ENCODE data around the gene WFDC1.

The WFDC1 gene, protein sequence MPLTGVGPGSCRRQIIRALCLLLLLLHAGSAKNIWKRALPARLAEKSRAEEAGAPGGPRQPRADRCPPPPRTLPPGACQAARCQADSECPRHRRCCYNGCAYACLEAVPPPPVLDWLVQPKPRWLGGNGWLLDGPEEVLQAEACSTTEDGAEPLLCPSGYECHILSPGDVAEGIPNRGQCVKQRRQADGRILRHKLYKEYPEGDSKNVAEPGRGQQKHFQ

DNA sequence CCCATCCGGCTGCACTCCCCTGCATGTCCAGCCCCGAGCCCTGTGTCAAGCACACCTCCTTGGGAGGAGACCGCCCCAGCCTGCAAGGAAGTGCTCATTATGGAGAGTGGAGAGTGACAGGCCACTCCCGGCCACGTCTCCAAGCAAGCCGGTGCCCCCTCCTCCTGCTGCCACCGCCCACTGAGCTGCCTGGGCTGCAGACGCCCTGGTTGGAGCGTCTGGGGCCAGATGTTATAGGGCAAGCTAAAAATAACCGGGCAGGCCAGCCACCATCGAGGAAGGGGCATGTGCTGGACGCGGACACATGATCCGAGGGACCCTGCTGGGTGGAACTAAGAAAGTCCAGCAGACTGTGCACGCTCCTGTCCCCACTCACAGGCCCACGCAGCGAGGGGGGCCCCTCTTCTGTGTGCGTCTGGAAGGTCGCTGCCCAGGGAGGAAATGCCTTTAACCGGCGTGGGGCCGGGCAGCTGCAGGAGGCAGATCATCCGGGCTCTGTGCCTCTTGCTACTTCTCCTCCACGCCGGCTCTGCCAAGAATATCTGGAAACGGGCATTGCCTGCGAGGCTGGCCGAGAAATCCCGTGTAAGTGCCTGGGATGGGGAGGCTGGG is at the start of gene WFDC1:
TSS of gene WFDC1 (plus strand) at position 348 of the 612 bp plus-strand sequence. CDS start at position 442, 94 bp downstream.
- DNase-seq (ENCODE audit: low read depth): no peak

DNA sequence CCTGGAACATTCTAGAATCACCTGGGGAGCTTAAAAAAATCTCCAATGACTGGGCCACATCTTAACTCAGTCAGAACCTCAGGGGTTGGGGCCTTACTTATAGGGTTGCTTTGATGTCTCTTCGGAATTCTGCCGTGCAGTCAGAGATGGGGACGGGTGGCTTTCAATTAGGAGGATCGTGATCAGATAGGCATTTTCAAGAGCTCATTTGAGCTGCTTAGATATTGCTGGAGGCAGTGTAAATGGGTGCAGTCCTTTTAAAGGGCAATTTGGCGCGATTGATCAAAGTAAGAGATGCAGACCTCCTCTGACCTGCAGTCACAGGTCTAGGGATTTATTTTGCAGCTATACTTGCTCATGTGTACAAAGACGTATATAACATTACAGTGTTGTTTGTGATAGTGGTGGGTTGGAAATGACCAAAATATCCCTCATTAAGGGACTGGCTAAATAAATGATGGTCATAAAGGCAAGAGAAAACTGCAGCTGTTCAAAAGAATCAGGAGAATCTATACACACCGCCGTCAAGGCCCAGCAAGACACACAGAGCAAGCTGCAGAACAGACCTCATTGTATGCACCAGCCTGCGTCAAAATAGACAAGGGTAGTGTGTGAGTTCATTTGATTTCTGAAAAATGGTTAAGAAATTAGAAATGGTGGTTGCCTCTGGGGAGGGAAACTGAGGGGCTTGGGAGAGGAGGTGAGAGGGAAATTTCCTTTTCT is 48.6 kb upstream of the WFDC1 start:
- no peak for DNase-seq (ENCODE audit: low read depth)

DNA sequence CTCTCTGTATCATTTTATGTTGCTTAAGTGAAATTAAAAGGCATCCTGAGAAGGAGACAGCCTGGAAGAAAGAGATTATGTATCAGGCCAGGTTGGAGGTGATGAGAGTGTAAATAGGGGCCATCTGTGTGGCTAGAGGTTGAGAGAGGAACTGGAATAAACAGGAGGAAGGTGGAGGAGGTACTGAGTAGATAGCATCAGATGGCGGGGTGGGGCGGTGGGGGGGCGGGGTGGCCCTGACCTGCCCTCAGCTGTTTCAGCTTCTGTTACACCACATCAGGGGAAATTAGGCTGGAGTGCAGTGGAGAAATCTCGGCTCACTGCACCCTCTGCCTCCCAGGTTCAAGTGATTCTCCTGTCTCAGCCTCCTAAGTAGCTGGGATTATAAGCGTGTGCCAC is 48.0 kb upstream of the WFDC1 start:
- DNase-seq (ENCODE audit: low read depth): no peak

DNA sequence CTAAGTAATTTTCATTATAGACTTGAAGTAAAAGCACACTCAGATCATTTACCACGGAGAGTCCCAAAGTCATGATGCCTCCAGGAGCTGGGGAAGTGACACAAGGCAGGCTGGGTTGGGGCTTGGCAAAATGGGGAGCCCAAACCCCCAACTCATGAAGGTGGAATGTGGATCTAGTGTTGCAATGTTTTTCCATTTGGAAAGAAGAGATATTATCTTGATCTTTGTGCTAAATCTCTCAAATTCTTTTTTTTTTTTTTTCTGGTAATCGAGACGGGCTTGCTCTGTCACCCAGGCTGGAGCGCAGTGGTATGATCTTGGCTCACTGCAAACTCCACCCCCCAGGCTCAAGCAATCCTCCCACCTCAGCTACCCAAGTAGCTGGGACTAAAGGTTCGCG is 47.3 kb upstream of the WFDC1 start:
- DNase-seq (ENCODE audit: low read depth): no peak

DNA sequence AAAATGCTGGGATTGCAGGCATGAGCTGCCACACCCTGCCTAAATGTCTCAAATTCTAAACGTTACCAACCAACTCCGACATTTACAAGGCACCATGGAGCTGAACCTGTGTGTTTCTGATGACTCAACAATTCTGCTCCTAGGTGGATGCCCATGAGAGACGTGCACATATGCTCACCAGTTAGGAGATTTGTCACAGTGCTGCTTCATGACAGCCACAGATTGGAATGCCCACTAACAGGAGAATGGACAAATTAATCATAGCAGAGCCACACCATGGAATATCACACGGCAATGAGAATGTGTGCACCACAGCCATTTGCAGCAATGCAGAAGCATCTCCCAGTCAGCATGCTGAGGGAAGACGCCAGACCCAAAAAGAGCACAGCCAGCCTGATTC is 46.8 kb upstream of the WFDC1 start:
- no peak for DNase-seq (ENCODE audit: low read depth)

DNA sequence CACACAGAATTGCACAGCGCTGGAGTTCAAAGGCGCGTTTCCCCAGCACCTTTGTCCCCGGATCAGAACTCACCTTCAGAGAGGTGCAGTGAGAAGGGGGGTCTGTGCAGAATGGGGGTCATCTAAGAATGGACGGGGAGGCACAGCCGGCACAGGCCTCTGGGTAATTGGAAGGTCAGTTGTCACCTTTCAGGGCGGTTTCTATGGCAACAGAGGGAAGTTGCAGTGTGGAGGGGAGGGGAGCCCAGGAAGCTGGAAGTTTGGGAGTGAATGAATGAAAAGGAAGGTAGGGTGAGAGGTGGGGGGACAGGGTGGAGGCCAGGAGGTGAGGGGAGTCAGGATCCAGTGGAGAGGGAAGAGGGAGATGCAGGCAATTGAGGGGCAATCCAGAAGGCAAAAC is 42.5 kb upstream of the WFDC1 start:
- no peak for DNase-seq (ENCODE audit: low read depth)

DNA sequence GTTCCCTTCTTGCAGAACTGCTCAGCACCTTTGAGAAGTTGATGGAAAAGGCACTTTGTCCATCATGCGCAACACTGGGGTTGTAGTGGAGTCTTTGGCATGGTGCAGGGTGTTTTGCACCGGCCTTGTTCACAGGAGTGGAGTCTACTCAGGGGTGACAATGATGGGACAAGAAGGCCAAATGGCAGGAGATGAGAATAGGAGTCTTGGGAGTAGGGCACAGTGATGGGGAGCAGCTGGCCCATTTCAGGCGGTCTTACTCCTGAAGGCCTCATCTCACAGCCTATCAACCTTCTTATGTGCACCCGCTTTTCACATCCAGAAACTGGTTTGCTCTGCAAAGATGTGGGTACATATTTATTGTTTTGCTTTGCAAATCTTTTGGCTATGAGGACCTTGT is 41.5 kb upstream of the WFDC1 start:
- no peak for DNase-seq (ENCODE audit: low read depth)

DNA sequence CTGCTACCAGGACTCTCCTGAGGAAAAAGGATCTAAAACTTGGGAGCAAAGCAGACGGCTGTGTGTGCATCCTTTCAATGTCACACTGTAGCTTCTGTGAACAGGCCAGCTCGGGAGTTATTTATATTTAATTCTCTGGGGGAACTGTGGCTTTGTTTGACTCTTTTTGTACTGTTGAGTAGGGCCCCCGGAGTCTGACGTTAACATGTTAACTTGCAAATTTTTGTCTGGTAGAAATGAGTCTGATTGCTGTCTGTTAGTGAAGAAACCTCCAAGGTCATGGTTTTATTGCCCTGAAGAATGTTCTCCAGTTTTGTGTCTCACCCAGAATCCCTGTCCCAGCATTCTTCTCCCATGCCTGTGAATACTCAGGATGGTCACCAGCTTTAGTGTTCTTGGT is 40.6 kb upstream of the WFDC1 start:
- no peak for DNase-seq (ENCODE audit: low read depth)

DNA sequence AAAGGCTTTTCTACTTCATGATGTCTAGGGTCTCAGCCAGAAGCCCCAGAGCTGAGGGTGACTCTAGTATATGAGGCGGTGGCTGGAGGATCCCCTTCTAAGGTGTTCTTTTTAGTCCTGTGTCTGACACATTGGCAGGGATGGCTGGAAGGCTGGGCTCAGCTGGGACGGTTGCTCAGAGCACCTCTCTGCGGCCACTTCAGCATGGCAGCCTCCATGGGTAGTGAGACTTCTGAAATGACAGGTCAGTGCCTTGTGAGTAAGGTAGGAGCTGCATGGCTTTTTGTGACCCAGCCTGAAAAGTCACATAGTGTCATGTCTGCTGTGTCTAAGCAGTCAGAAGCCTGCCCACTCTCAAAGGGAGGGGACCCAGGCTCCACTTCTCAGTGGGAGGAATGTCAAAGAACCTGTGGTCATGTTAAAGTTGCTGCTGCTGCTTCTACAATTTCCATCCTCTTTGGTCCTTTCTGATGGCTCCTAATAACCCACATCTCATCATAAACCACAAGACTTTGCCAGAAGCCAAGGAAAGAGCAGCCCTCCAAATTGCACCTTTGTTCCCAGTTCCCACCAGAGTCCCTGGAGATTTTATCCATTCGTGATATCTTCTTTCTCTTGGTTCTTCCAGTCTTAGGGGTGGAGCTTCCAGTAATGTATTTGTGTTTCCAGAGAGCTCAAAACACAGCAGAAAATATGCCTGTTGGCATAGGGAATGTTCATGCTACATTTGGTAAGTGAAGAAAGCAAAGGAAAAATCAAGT is 39.4 kb upstream of the WFDC1 start:
- no peak for DNase-seq (ENCODE audit: low read depth)

DNA sequence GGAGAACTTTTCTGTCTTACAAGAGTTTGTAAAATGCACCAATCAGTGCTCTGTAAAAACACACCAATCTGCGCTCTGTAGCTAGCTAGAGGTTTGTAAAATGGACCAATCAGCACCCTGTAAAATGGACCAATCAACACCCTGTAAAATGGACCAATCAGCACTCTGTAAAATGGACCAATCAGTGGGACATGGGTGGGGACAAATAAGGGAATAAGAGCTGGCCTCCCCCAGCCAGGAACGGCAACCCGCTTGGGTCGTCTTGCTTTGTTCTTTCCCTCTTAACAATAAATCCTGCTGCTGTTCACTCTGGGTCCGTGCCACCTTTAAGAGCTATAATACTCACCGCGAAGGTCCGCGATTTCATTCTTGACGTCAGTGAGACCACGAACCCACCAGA is 36.4 kb upstream of the WFDC1 start:
- no peak for DNase-seq (ENCODE audit: low read depth)

DNA sequence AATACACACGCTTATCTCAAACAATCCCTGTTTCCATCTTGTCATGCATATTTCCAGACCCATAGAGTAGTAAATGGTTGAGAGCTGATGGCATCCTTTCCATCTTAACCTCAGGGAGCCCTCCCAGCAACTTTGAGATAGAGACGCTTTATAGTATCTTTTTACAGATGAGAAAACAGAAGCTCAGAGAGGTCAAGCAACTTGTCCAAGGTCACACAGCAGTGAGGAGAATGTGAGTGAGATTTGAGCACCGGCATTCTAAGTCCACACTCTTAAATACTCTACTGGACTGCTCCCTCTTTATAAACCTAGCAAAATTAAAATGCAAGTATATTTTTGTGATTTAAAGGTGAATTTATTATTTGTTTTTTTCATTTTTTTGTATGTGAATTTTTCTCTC is 35.0 kb upstream of the WFDC1 start:
- no peak for DNase-seq (ENCODE audit: low read depth)

DNA sequence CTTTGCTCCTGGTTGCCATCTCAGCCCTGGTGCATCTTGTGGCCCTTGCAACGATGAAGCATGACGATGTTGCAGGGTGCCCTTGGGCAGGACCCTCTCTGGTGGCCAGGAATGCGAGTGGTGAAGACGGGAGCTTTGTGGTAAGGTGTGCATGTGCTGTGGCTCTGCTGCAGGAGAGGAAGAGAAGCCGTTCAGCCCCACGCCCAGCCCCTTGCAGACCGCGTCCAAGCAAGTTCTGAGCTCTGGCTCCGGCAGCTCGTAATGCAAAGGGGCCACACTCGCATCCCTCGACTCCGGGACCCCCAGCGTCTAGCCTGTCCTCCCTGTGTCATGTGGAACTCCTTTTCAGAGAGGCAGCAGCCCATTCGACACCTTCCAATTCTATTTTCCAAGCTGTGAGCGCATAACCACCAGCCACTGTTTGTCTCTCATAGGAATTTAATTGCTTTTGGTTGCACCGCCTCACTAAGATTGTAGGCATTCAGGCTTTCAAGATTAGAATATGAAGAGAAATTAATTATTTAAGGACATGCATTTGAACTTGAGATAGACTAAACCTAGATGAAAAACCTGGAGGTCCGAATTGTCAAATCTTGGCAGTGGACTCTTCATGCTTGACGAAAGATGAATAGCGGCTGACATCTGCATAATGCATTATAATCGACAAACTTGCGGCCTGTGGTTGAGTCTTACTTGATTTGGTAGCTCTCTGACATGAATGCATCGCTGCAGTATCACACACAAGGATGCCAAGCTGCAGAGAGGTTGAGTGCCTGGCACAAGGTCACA is 33.7 kb upstream of the WFDC1 start:
- no peak for DNase-seq (ENCODE audit: low read depth)

DNA sequence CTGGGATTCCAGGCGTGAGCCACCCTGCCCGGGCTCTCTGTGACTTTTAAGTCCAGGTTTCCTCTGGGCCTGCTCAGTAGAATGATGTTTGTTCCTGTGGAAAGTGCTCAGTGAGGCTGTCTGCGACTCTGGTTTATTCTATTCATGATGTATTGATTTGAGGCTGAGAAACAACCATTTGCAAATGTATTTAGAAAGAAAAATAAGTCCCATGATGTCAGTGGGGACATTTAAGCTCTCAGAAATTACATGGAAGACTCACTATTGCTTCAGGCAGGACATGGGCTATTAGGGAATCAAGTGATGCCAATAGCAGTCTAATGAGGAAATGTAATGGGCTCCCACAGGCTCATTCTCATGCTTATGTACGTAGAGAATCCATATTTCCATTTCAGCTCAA is 32.6 kb upstream of the WFDC1 start:
- no peak for DNase-seq (ENCODE audit: low read depth)

DNA sequence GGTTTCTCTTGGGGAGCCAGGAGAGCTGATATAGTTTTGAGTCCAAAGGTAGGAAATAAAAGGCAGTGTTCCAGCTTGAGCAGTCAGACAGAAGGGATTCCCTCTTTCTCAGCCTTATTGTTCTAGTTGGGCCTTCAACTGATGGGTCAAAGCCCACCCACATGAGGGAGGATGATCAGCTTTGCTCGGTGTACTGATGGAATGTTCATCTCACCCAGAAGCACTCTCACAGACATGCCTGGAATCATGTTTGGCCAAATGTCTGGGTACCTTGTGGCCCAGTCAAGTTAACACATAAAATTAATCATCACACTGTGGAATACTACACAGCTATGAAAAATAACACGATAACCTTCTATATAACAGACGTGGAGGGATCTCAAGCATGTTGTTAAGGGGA is 31.7 kb upstream of the WFDC1 start:
- DNase-seq (ENCODE audit: low read depth): no peak

DNA sequence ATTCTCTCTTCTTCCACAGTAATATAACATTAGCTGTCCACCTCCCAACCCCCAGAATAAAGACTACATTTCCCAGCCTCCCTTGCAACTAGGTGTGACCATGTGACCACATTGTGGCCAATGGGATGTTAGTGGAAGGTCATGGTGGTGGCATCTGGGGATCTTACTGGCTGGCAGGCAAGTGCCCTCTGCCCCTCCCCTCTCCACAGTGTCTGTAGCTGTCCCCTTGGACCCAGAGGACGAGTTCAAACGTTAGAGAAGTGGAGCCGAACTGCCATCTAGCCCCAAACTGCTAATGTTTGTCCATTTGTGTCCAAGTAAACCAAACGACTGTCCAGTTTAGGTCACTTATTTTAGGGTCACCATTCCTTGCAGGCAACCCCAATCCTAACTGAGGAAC is 28.2 kb upstream of the WFDC1 start:
- no peak for DNase-seq (ENCODE audit: low read depth)

DNA sequence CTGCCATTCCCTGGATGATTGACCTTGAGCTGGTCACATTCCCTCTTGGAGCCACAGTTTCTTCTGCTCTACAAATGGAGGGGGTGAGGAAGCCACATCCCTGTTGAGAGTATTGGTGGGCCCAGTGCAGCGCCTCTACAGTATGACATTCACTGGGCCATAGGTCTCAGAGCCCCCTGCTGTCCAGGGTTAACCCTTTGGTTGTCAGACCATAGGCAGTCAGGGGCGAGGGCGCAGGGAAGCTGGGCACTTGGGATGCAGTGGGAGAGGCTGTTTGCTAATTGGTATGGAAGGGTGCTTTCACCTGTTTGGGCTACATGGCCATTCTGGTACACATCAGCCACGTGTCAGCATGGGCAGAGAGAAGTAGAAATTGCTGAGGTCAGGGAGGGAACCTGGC is 27.3 kb upstream of the WFDC1 start:
- DNase-seq (ENCODE audit: low read depth): no peak

DNA sequence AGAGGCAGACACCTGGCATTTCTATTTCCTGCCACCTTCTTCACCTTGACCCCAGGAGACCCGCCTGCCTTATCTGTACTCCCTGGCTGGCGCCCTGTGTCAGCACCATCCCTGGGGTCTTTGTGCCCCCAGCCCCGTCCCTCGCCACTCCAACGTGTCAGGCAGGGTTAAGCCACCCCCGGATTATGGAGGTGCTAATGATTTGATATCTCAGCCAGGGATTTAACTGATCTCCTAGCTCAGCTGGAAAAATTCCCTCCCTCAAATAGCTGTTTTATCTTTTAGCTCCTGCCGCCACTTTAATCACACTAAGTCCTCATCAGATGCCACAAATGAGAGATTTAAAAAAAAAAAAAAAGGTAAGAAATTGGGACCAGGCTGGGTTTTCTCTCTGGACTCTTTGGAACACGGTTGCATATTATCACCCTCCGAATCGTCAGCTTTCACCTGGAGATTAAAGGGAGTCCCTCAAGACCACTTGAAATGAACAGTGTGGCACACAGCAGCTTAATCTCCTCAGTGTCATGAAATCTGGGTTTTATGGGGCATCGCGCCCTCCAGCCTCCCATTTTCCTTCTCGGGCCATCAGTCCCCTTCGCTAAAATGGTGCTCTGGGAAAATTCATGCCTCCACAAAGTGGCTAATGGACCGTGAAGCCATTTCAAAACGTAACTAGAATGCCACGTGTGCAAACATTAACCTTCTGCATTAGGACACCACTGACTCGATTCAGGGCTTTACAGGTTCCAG is 26.2 kb upstream of the WFDC1 start:
- DNase-seq (ENCODE audit: low read depth): no peak

DNA sequence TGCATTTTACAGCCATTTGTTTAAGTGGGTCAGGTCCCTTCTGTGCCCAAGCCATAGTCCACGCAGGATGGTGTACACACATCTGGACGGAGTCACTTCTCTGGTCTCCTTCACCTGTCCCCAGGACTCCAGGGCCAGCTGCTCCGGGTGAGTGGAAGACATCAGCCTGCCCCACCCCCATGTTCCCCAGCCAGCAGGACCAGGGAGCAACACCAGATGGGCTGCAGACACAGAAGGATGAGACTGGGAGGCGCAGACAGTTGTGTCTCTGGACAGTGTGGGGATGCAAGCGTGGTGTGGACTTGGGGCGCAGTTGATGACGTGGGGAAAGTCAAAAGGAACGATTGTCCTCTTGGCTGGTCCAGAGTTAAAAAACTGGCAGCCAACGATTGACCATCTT is 24.6 kb upstream of the WFDC1 start:
- no peak for DNase-seq (ENCODE audit: low read depth)

DNA sequence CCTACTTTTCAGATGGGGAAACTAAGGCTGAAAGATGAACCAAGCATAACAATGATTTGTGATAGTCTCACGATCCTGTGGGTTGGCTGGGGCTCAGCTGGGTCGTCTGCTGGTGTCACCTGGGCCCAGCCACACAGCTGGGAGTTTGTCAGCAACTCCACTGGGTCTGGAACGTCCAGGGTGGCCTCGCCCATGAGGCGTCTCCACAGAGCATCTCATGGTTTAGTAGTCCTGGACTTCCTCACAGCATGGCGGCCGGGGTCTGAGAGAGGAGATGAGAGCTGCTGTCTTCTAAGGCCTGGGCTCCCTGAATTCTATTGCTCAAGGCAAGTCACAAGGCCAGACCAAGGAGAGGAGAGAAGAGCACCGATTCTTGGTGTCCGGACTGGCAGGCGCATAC is 24.1 kb upstream of the WFDC1 start:
- no peak for DNase-seq (ENCODE audit: low read depth)

DNA sequence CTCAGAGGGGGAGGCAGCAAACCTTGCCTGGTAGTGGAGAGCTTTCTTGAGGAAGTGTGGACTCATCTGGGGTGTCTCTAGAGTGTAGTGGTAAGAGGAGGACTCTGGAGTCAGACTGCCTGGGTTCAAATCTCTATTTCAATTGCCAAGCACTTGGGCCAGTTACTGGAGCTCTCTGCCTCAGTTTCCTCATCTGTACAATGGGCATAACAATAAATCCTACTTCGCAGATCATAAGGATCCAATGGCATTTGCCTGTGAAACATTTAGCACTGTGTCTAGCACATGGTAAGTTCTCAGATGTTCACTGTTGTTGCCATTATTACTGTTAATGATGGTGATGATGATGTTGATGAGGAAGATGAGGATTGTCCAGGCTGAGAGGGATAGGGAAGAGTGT is 23.6 kb upstream of the WFDC1 start:
- DNase-seq (ENCODE audit: low read depth): no peak

DNA sequence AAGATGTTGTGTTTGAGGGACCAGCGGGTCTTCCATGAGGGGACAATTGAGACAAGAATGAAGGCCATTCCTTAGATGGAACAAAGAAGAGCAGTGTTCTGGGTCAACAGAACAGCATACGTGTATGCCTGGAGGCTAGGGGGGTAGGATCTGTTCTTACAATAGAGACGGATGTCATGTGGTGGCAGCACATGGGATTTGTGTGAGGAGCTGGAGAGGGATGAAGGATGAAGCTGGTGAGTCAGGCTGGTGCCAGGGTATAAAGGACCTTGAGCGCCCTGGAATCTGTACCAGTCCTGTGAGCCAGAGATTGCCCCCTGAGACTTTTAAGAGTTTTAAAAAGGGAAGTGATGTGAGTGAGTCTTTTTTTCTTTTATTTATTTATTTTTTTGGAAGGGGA is 22.8 kb upstream of the WFDC1 start:
- DNase-seq (ENCODE audit: low read depth): no peak

Measured in activated T-cell treated with anti-CD3 and anti-CD28 coated beads for 1 hour (primary cell).